ENCODE data around the gene CHL1.

- TF ChIP-seq TCF12 (IDR thresholded peaks at IDR 0.05; ENCODE audit: low read depth, low read length) (no peak), POLR2A (IDR thresholded peaks at IDR 0.05; ENCODE audit: control extremely low read depth in 1 of 2, low read depth in 2 of 2, low read length in 2 of 2) (no peak), SP1 (IDR thresholded peaks at IDR 0.05; ENCODE audit: low read depth, low read length) (no peak), RBBP5 (IDR thresholded peaks at IDR 0.05; ENCODE audit: borderline replicate concordance, low read depth, low read length) (no peak), CTCF (IDR thresholded peaks at IDR 0.05; ENCODE audit: control extremely low read depth in 1 of 3, insufficient read depth in 1 of 3, low read depth in 1 of 3, low read length in 3 of 3) (no peak), ASH2L (IDR thresholded peaks at IDR 0.05; ENCODE audit: low read length) (no peak), EZH2 (IDR thresholded peaks at IDR 0.05; ENCODE audit: low read depth, low read length, severe bottlenecking) (no peak)
Measured at GRCh38 chr3:278300-279064, 81.9 kb downstream of the CHL1 start.
